SK-N-SH (cell line): ENCODE data around the gene PNPLA2.

Experiments used
- EP300 ChIP-seq, 2 experiments: IDR thresholded peaks; 2 replicates each; pipeline versions ENCODE4 v1.4.0 to v1.6.1; 2012; ENCODE audit warnings: borderline replicate concordance in 1 of 2, low read depth in 1 of 2, low read length in 1 of 2
- EZH2phosphoT487 ChIP-seq: fragments of 200-600 bp; sonication (generic); IDR thresholded peaks from 2 replicates; pipeline ENCODE4 v1.6.1; 2017; ENCODE audit warnings: low read depth, mixed run types, mild to moderate bottlenecking, antibody characterized with exemption, moderate library complexity, borderline replicate concordance
- FOXJ3 ChIP-seq: sonication (generic); formaldehyde crosslinking; IDR thresholded peaks from 2 replicates; pipeline ENCODE4 v1.5.1; 2020; ENCODE audit warnings: mild to moderate bottlenecking, missing genetic modification reagents
- FOXM1 ChIP-seq: IDR thresholded peaks from 2 replicates; pipeline ENCODE4 v1.4.0; 2012; ENCODE audit warnings: low read depth, mild to moderate bottlenecking
- GABPA ChIP-seq: IDR thresholded peaks from 2 replicates; pipeline ENCODE4 v1.4.0; 2012; ENCODE audit warnings: low read depth, mild to moderate bottlenecking
- POLR2AphosphoS5 ChIP-seq: IDR thresholded peaks from 2 replicates; pipeline ENCODE4 v1.6.1; 2012; ENCODE audit warnings: low read depth, low read length
- RFX5 ChIP-seq: IDR thresholded peaks from 2 replicates; pipeline ENCODE4 v1.6.1; 2012; ENCODE audit warnings: mild to moderate bottlenecking, improper control_type of control experiment, low read length
- RXRA ChIP-seq: IDR thresholded peaks from 2 replicates; pipeline ENCODE4 v1.4.0; 2012; ENCODE audit warnings: low read depth, mild to moderate bottlenecking, borderline replicate concordance
- SIN3A ChIP-seq: IDR thresholded peaks from 2 replicates; pipeline ENCODE4 v1.6.1; 2012; ENCODE audit warnings: low read depth, mild to moderate bottlenecking, low read length, moderate library complexity, borderline replicate concordance
- TAF1 ChIP-seq: IDR thresholded peaks from 2 replicates; pipeline ENCODE4 v1.6.1; 2012; ENCODE audit warnings: low read depth, mild to moderate bottlenecking, low read length, moderate library complexity, borderline replicate concordance
- TF ChIP-seq, protein P1 (sequence below): fragments of 200-600 bp; sonication (generic); IDR thresholded peaks from 2 replicates; pipeline ENCODE4 v1.6.1; 2017; ENCODE audit warnings: antibody characterized with exemption, mild to moderate bottlenecking, moderate library complexity
- TF ChIP-seq, protein P2 (sequence below): IDR thresholded peaks from 2 replicates; pipeline ENCODE4 v1.6.1; 2012; ENCODE audit warnings: mild to moderate bottlenecking, low read depth, low read length, moderate library complexity

DNA sequence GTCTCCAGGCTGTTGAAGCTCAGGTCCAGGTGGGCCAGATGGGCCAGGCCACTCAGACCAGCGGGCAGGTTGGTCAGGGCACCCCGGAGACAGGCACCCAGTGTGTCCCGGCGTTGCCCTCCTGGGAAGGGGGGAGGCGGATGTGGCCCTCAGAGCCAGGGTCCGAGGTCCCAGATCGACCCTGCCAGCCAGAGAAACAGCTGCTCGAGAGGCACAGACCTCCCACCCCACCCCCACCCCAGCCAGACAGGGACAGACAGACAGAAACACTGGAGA lies 15.3 kb upstream of the PNPLA2 start:
- TF ChIP-seq, protein P1, sequence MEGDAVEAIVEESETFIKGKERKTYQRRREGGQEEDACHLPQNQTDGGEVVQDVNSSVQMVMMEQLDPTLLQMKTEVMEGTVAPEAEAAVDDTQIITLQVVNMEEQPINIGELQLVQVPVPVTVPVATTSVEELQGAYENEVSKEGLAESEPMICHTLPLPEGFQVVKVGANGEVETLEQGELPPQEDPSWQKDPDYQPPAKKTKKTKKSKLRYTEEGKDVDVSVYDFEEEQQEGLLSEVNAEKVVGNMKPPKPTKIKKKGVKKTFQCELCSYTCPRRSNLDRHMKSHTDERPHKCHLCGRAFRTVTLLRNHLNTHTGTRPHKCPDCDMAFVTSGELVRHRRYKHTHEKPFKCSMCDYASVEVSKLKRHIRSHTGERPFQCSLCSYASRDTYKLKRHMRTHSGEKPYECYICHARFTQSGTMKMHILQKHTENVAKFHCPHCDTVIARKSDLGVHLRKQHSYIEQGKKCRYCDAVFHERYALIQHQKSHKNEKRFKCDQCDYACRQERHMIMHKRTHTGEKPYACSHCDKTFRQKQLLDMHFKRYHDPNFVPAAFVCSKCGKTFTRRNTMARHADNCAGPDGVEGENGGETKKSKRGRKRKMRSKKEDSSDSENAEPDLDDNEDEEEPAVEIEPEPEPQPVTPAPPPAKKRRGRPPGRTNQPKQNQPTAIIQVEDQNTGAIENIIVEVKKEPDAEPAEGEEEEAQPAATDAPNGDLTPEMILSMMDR, result no peak
- TF ChIP-seq EP300 (IDR thresholded peaks at IDR 0.05; ENCODE audit: borderline replicate concordance in 1 of 2, low read depth in 1 of 2, low read length in 1 of 2) (no peak), GABPA (no peak), EZH2phosphoT487 (no peak), SIN3A (no peak), RFX5 (no peak), RXRA (no peak), POLR2AphosphoS5 (no peak), TAF1 (no peak), FOXJ3 (CRISPR knock-in tag) (no peak), FOXM1 (no peak)
- TF ChIP-seq, protein P2, sequence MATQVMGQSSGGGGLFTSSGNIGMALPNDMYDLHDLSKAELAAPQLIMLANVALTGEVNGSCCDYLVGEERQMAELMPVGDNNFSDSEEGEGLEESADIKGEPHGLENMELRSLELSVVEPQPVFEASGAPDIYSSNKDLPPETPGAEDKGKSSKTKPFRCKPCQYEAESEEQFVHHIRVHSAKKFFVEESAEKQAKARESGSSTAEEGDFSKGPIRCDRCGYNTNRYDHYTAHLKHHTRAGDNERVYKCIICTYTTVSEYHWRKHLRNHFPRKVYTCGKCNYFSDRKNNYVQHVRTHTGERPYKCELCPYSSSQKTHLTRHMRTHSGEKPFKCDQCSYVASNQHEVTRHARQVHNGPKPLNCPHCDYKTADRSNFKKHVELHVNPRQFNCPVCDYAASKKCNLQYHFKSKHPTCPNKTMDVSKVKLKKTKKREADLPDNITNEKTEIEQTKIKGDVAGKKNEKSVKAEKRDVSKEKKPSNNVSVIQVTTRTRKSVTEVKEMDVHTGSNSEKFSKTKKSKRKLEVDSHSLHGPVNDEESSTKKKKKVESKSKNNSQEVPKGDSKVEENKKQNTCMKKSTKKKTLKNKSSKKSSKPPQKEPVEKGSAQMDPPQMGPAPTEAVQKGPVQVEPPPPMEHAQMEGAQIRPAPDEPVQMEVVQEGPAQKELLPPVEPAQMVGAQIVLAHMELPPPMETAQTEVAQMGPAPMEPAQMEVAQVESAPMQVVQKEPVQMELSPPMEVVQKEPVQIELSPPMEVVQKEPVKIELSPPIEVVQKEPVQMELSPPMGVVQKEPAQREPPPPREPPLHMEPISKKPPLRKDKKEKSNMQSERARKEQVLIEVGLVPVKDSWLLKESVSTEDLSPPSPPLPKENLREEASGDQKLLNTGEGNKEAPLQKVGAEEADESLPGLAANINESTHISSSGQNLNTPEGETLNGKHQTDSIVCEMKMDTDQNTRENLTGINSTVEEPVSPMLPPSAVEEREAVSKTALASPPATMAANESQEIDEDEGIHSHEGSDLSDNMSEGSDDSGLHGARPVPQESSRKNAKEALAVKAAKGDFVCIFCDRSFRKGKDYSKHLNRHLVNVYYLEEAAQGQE, result no peak
